Spleen (tissue), 11 donors: Measurements from ENCODE around the gene VANGL1. TPM values are rescaled to one million over a fixed set of nuclear protein-coding genes. Genes with fewer than 3 reads are reported as not detected.

ENCODE experiments used
- DNase-seq: peaks from one replicate; pipeline ENCODE4 v3.0.0-alpha.2; 2020
- H3K27ac ChIP-seq, 8 donors: fragments of 200-600 bp; sonication (generic) in 7 of 8; 1 replicate in 4 of 8; 2 replicates in 4 of 8; pipeline versions ENCODE4 v1.5.0 to v1.8.0; 2016 to 2021; ENCODE audit warnings: inconsistent platforms in 4 of 8, mild to moderate bottlenecking in 4 of 8, moderate library complexity in 1 of 8
- H3K27me3 ChIP-seq, 7 donors: fragments of 200-600 bp; sonication (generic) in 6 of 7; replicated peaks in 1 of 7; 1 replicate in 4 of 7; 2 replicates in 3 of 7; pipeline versions ENCODE4 v1.5.0 to v1.8.0; 2016 to 2021; ENCODE audit warnings: inconsistent platforms in 3 of 7, mild to moderate bottlenecking in 1 of 7
- H3K36me3 ChIP-seq, 6 donors: fragments of 200-600 bp; sonication (generic) in 5 of 6; 1 replicate in 4 of 6; 2 replicates in 2 of 6; pipeline versions ENCODE4 v1.5.0 to v1.8.0; 2016 to 2021; ENCODE audit warnings: inconsistent platforms in 2 of 6
- H3K4me1 ChIP-seq, 6 donors: fragments of 200-600 bp; sonication (generic) in 5 of 6; 1 replicate in 3 of 6; 2 replicates in 3 of 6; pipeline versions ENCODE4 v1.5.0 to v1.8.0; 2016 to 2021; ENCODE audit warnings: inconsistent platforms in 3 of 6
- H3K4me3 ChIP-seq, 8 donors: fragments of 200-600 bp; sonication (generic) in 7 of 8; 1 replicate in 4 of 8; 2 replicates in 4 of 8; pipeline versions ENCODE4 v1.5.0 to v1.8.0; 2016 to 2021; ENCODE audit warnings: inconsistent platforms in 4 of 8, mild to moderate bottlenecking in 4 of 8, moderate library complexity in 2 of 8
- H3K9me3 ChIP-seq, 8 donors: fragments of 200-600 bp; sonication (generic) in 7 of 8; 1 replicate in 4 of 8; 2 replicates in 4 of 8; pipeline versions ENCODE4 v1.5.0 to v1.8.0; 2016 to 2021; ENCODE audit warnings: inconsistent platforms in 4 of 8
- CTCF ChIP-seq, 11 experiments: fragments of 200-600 bp in 7 of 11; fragments of 450-650 bp in 4 of 11; sonication (generic) in 4 of 11; IDR thresholded peaks in 8 of 11; conservative IDR thresholded peaks in 3 of 11; 1 replicate in 7 of 11; 2 replicates in 4 of 11; pipeline versions ENCODE4 v1.4.0 to v1.8.0; 2016 to 2021; ENCODE audit warnings: antibody characterized with exemption in 11 of 11, inconsistent platforms in 4 of 11, mild to moderate bottlenecking in 1 of 11
- POLR2A ChIP-seq, 3 donors: fragments of 450-650 bp; IDR thresholded peaks; one replicate each; pipeline ENCODE4 v1.5.1; 2017; ENCODE audit warnings: antibody characterized with exemption in 3 of 3, mild to moderate bottlenecking in 1 of 3
- POLR2AphosphoS5 ChIP-seq, 3 donors: sonication (generic); formaldehyde crosslinking; IDR thresholded peaks; one replicate each; pipeline ENCODE4 v1.5.1; 2017; ENCODE audit warnings: antibody characterized with exemption in 3 of 3
- WGBS, 5 donors: extraction: QIAGEN DNeasy Blood & Tissue Kit in 3 of 5; methylation state at CpG; one replicate each; pipeline versions ENCODE4 v1.1.5 to v1.1.7; 2013 to 2018; 5-methylcytosine and 5-hydroxymethylcytosine counted together
- intact Hi-C: fragments of 100-400 bp; cut with DNase I; formaldehyde crosslinking; loops from one replicate; pipeline ENCODE4 v1.15.0; 2023; ENCODE audit warnings: low total_unique reads
- polyA plus RNA-seq, 3 donors: library from polyadenylated mRNA; stranded (reverse); fragments of 200-250 nt; gene quantifications; one replicate each; pipeline ENCODE4 v1.2.1, GENCODE V29; 2013
- total RNA-seq, 7 donors: library from RNA; depleted of rRNA in 3 of 7; stranded (reverse); fragments of >200 nt in 3 of 7; fragmentation: NEBNext Ultra II Directional in 4 of 7; extraction: Animal tissue kit (Norgen Biotek cat#: 25700) in 4 of 7; gene quantifications; one replicate each; pipeline versions ENCODE4 v1.1.0 to v1.2.1, GENCODE V29; 2016 to 2021
- donor health status: healthy with polysubstance abuse.
- donor health status: DM: no; HTN: no; CAD: no; lungs with moderate emphysema.
- donor health status: DM: no; HTN: no; CAD: no.
- donor health status: Bipolar disorder and iron deficiency.
- donor health status: healthy.
- donor health status: DM: no; HTN: no; CAD: no.
- donor health status: DM: yes; HTN: yes; CAD: no.

Gene VANGL1
- total and polyA plus RNA-seq, 10 donors: 0.24 to 7.0 (median 4.3) TPM

DNA sequence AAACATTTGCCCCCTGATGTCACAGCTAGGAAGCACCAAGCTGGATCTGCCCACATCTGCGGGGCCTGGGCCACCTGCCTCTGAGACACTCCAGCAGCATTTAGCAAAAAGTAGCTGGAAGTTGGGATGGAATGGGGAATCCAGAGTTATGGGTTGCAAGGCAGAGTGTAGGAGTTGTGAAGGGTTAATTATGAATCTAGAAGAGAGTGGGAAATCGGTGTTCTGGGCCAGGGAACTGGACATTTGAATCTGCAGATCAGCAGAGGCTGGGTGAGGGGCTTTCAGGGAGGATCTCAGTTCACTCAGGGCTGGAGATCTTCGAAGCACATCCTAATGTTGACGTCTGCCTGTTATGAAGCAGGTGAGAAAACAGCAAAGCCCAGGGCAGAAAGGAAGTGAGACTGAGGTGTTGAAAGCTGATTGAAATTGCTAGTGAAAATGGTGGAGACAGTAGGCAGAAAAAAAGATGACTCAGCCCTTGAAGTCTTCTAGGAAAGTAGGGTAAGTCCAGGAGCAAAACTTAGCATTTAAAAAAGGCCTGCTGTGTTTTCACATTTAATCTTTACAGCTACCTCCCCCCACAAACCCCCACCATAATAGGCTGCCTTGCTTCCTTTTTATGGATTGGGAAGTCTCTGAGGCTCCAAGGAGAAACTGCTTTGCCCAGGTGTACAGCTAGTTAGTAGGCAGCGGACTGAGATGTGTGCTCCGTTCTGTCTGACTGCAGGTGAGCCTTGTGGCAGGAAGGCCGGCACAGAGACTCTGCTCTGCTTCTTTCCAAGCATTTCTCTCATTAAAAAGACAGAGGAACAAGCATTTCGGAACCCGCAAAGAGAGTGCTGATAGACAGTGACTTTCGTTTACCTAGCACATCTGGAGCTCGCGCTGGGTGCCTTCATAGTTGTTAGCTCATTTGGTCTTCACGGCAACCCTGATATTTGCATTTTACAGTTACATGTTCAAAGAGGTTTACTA lies 7.2 kb downstream of the VANGL1 start:
- WGBS, 5 donors: 73 to 77% (median 76%) methylated on average over 13 of the region's 13 CpGs
- H3K36me3 ChIP-seq: peaks cover 0 to 13% (median 0%) of the 10 kb centered on the region in 6 donors
- DNase-seq: no peak
- intact Hi-C loops: no loop called here
- no peaks in the 10 kb centered on the region for H3K27me3 ChIP-seq
- H3K4me3 ChIP-seq: no peak overlapping the region
- TF ChIP-seq POLR2A (IDR thresholded peaks at IDR 0.05) (no peak), POLR2AphosphoS5 (IDR thresholded peaks at IDR 0.05) (no peak), CTCF (IDR thresholded peaks at IDR 0.05 in 8 of 11, conservative IDR thresholded peaks at IDR 0.05 in 3 of 11) (no peak)
- no peaks in the 10 kb centered on the region for H3K9me3 ChIP-seq
- H3K27ac ChIP-seq: no peak overlapping the region
- peaks cover 0 to 23% (median under 1%) of the 10 kb centered on the region in 6 donors for H3K4me1 ChIP-seq

DNA sequence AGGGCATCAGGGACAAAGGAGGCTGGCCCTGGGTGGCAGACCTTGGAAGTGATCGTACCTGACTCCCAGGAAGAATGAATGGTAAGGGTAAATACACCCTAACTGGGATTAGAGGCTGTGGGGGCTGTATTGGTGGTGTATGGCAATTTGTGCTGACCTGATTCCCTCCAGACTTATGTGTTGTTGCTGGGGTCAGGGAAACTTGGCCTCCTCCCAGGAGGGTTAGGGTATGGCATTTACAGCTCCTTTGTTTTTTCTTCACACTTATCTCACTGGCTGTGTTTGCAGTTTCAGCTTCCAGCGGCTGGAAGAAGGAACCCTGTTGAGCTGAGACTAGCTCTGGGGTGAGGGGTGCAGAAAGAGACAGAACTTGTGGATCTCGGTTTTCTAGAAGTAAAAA lies 8.2 kb downstream of the VANGL1 start:
- Histone ChIP-seq H3K4me3 (no peak overlapping the region), H3K4me1 (peaks cover 0 to 33% (median 5%) of the 10 kb centered on the region in 6 donors), H3K27ac (no peak overlapping the region), H3K27me3 (no peaks in the 10 kb centered on the region), H3K9me3 (no peaks in the 10 kb centered on the region), H3K36me3 (peaks cover 0 to 13% (median 0%) of the 10 kb centered on the region in 6 donors)
- 64 to 83% (median 75%) methylated on average over 3 of the region's 3 CpGs for WGBS, 5 donors
- no peak for DNase-seq
- intact Hi-C loops: no loop called here
- TF ChIP-seq CTCF (IDR thresholded peaks at IDR 0.05 in 8 of 11, conservative IDR thresholded peaks at IDR 0.05 in 3 of 11) (no peak), POLR2AphosphoS5 (IDR thresholded peaks at IDR 0.05) (no peak), POLR2A (IDR thresholded peaks at IDR 0.05) (no peak)

DNA sequence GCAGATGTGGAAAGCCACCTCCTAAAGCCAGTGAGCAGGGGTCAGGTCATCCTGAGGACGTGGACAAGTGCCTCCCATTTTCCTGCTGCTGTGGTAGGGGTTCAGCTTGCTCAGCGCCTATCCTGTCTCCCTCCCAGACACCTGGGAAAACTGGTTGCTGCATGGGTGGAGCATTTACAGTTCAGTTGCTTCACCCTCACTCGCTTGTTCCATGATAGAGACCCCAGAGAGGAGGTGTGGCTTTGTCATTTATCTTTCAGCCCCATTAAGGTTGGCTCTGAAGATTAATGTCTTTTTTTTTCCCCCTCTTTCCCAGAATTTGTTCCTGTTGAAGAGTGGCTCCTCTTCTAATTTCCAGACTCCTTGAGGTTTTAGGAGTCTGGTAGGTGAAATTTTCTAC lies 9.2 kb downstream of the VANGL1 start:
- H3K4me1 ChIP-seq: peaks cover 0 to 43% (median 13%) of the 10 kb centered on the region in 6 donors
- no peak overlapping the region for H3K27ac ChIP-seq
- intact Hi-C loops: no loop called here
- peaks cover 0 to 13% (median 0%) of the 10 kb centered on the region in 6 donors for H3K36me3 ChIP-seq
- no peak for TF ChIP-seq CTCF (IDR thresholded peaks at IDR 0.05 in 8 of 11, conservative IDR thresholded peaks at IDR 0.05 in 3 of 11)
- no peak for TF ChIP-seq POLR2A (IDR thresholded peaks at IDR 0.05)
- no peak for TF ChIP-seq POLR2AphosphoS5 (IDR thresholded peaks at IDR 0.05)
- H3K9me3 ChIP-seq: no peaks in the 10 kb centered on the region
- 75 to 84% (median 80%) methylated on average over 3 of the region's 3 CpGs for WGBS, 5 donors
- DNase-seq: no peak
- H3K27me3 ChIP-seq: no peaks in the 10 kb centered on the region
- H3K4me3 ChIP-seq: no peak overlapping the region

- H3K4me1 ChIP-seq: peaks cover 0 to 45% (median 16%) of the 10 kb centered on the region in 6 donors
- H3K36me3 ChIP-seq: peaks cover 0 to 13% (median 0%) of the 10 kb centered on the region in 6 donors
- TF ChIP-seq CTCF (IDR thresholded peaks at IDR 0.05 in 8 of 11, conservative IDR thresholded peaks at IDR 0.05 in 3 of 11): no peak
- no peak for TF ChIP-seq POLR2A (IDR thresholded peaks at IDR 0.05)
- TF ChIP-seq POLR2AphosphoS5 (IDR thresholded peaks at IDR 0.05): no peak
- 95 to 98% (median 97%) methylated on average over 8 of the region's 8 CpGs for WGBS, 5 donors
- no peaks in the 10 kb centered on the region for H3K27me3 ChIP-seq
- intact Hi-C loops: no loop called here
- no peak overlapping the region for H3K4me3 ChIP-seq
- no peak overlapping the region for H3K27ac ChIP-seq
- no peak for DNase-seq
- no peaks in the 10 kb centered on the region for H3K9me3 ChIP-seq
These were observed 9.6 kb downstream of the VANGL1 start for GRCh38 chr1:115651391-115651790.
